Endothelial cell (in vitro differentiated cells): ENCODE measurements around the gene PPP1R12C. TPM values are rescaled to one million over a fixed set of nuclear protein-coding genes. Genes with fewer than 3 reads are reported as not detected.

ENCODE experiments used
- DNase-seq: peaks from one replicate; pipeline ENCODE4 v3.0.0; 2021; ENCODE audit warnings: low spot score
- H3K27ac Mint-ChIP-seq: one replicate; pipeline ENCODE4 v1.8.0; 2021; ENCODE audit warnings: mixed read lengths, inconsistent platforms; ENCODE audit not compliant: unreplicated experiment
- H3K27me3 Mint-ChIP-seq: one replicate; pipeline ENCODE4 v1.8.0; 2021; ENCODE audit warnings: mild to moderate bottlenecking, moderate library complexity, mixed read lengths, inconsistent platforms; ENCODE audit not compliant: unreplicated experiment
- H3K36me3 Mint-ChIP-seq: one replicate; pipeline ENCODE4 v1.8.0; 2021; ENCODE audit warnings: mild to moderate bottlenecking, low read depth, mixed read lengths, inconsistent platforms; ENCODE audit not compliant: unreplicated experiment
- H3K4me1 Mint-ChIP-seq: one replicate; pipeline ENCODE4 v1.8.0; 2021; ENCODE audit warnings: mild to moderate bottlenecking, mixed read lengths, inconsistent platforms; ENCODE audit not compliant: unreplicated experiment
- H3K4me3 Mint-ChIP-seq: one replicate; pipeline ENCODE4 v1.8.0; 2021; ENCODE audit warnings: mild to moderate bottlenecking, mixed read lengths, inconsistent platforms; ENCODE audit not compliant: unreplicated experiment
- H3K9me3 Mint-ChIP-seq: one replicate; pipeline ENCODE4 v1.8.0; 2021; ENCODE audit warnings: mixed read lengths, inconsistent platforms; ENCODE audit not compliant: unreplicated experiment
- total RNA-seq: library from RNA; stranded (reverse); fragmentation: NEBNext Ultra II Directional; extraction: Animal tissue kit (Norgen Biotek cat#: 25700); gene quantifications from one replicate; pipeline ENCODE4 v1.2.1, GENCODE V29; 2021; ENCODE audit not compliant: unreplicated experiment
- TF ChIP-seq, protein P1 (sequence below): fragments of 200-600 bp; sonication (generic); IDR thresholded peaks from one replicate; pipeline ENCODE4 v1.5.0; 2021; ENCODE audit warnings: antibody characterized with exemption; ENCODE audit not compliant: unreplicated experiment

The PPP1R12C gene
- total RNA-seq, 1 donor from 2014 or later = 136 TPM

DNA sequence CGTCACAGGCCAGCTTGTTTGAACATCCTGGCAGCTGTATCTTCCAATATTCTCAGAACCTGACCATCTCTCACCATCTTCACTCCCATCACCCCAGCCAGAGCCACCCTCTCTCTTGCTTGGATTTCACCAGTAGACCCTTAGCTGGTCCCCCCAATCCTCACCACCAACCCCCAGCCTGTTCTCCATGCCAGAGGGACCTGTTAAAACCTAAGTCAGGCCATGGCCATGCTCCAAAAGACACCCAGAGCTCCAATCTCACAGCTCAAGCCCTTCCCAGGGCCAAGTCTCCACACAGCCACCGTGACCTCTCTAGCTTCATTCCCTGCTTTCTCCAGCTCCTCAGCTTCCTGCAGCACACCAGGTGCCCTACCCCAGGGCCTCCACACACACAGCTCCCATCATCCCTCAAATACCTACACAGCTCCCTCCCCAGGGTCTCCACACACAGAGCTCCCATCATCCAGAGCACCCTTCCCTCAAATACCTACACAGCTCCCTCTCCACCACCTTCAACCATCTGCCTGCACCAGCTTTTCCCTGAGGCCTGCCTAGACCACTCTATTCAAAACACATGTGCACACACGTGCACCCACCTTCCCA is 28.0 kb downstream of the PPP1R12C start:
- peaks cover 24% of the 10 kb centered on the region for H3K4me1 Mint-ChIP-seq
- H3K36me3 Mint-ChIP-seq = peaks cover 20% of the 10 kb centered on the region
- TF ChIP-seq, protein P1, sequence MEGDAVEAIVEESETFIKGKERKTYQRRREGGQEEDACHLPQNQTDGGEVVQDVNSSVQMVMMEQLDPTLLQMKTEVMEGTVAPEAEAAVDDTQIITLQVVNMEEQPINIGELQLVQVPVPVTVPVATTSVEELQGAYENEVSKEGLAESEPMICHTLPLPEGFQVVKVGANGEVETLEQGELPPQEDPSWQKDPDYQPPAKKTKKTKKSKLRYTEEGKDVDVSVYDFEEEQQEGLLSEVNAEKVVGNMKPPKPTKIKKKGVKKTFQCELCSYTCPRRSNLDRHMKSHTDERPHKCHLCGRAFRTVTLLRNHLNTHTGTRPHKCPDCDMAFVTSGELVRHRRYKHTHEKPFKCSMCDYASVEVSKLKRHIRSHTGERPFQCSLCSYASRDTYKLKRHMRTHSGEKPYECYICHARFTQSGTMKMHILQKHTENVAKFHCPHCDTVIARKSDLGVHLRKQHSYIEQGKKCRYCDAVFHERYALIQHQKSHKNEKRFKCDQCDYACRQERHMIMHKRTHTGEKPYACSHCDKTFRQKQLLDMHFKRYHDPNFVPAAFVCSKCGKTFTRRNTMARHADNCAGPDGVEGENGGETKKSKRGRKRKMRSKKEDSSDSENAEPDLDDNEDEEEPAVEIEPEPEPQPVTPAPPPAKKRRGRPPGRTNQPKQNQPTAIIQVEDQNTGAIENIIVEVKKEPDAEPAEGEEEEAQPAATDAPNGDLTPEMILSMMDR = no peak
- peak overlapping the region; percentile 61 for H3K4me3 Mint-ChIP-seq
- DNase-seq = no peak
- H3K9me3 Mint-ChIP-seq = no peaks in the 10 kb centered on the region
- H3K27me3 Mint-ChIP-seq = peaks cover 29% of the 10 kb centered on the region
- peak overlapping the region; percentile 15 for H3K27ac Mint-ChIP-seq

DNA sequence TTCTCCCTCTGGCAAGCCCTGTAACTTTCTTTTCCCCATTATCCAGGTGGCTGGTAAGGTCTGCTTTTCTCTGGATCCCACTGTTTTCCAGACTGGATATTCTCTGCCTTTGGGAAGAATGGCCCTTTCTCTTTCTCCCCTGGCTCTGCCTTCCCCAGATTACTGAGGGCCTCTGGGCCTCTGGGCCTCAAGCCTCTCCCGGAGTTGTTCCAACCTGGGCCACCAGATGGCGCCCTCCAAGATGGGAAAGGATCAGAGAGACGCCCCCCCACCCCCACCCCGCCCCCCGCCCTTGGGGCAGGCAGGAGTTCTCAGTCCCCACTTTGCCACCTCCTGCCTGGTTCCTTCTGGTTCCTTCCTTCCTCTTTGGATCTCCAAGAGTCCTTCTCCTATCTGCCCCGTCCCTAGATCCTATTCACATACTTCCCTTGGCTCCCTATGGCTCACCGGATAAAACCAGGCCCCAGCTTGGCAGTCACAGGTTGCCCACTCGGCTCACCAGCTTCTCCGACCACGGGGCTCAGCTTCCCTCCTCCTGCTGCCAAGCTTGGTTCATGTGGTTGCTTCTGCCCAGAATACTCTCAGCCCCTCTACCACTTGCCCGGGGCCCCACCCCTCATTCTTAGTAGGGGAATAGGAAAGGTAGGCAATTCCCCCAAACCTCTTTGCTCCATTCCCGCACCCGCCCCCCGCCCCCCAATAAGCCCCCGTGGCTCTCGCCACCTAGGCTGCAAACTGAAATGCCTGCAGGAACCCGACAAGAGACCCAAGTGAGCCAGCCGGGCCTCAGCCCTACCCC is 28.7 kb downstream of the PPP1R12C start:
- Mint-ChIP-seq H3K27ac (peak overlapping the region; percentile 80), H3K4me1 (peaks cover 24% of the 10 kb centered on the region), H3K9me3 (no peaks in the 10 kb centered on the region), H3K27me3 (peaks cover 33% of the 10 kb centered on the region), H3K4me3 (peak overlapping the region; percentile 93), H3K36me3 (peaks cover 24% of the 10 kb centered on the region)
- TF ChIP-seq, protein P1 = peak; percentile 86
- peak; percentile 92 for DNase-seq

DNA sequence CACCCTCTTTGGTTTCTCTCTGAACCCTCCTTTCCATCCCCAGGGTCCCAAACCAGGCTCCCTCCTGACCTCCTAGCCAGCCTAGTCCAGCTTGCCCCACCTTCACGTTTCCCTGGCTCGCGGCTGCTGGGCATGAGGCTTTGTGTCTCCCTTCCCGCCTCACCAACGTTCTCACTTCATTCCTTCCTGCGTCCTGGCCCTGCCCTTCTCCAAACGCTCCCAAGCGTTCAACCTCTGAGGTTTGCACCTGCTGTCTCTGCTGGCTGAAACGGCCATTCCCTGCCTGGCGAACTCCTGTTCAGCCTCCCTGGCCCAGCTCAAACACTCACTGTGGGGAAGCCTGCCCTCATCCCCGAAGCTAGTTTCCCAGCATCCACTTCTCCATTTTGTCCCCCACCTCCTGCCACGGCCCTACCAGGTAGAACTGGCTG is 29.4 kb downstream of the PPP1R12C start:
- TF ChIP-seq, protein P1 = no peak
- DNase-seq = no peak
- H3K4me3 Mint-ChIP-seq = peak overlapping the region; percentile 93
- H3K4me1 Mint-ChIP-seq = peaks cover 24% of the 10 kb centered on the region
- peak overlapping the region; percentile 80 for H3K27ac Mint-ChIP-seq
- no peaks in the 10 kb centered on the region for H3K9me3 Mint-ChIP-seq
- peaks cover 36% of the 10 kb centered on the region for H3K27me3 Mint-ChIP-seq
- H3K36me3 Mint-ChIP-seq = peaks cover 26% of the 10 kb centered on the region

DNA sequence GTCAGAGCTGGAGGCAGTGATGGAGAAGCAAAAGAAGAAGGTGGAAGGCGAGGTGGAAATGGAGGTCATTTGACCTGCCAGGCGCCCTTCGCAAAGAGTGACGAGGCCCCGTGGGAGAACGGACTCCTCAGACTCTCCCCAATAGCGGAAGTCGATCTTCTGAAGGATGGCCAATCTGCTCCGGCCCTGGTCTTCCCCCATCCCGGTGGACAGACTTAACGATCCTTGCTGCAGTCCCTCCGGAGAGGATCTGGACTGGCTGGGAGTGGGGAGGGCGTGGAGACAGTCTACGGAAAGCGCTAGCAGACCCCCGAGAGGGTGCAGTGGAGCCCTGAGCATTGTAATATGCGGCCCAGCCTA is 29.9 kb downstream of the PPP1R12C start:
- peaks cover 24% of the 10 kb centered on the region for H3K4me1 Mint-ChIP-seq
- H3K9me3 Mint-ChIP-seq = no peaks in the 10 kb centered on the region
- peak overlapping the region; percentile 44 for H3K27ac Mint-ChIP-seq
- H3K36me3 Mint-ChIP-seq = peaks cover 31% of the 10 kb centered on the region
- no peak for DNase-seq
- peak overlapping the region; percentile 93 for H3K4me3 Mint-ChIP-seq
- TF ChIP-seq, protein P1 = no peak
- H3K27me3 Mint-ChIP-seq = peaks cover 41% of the 10 kb centered on the region
